ENCODE measurements around the gene GLOD4.

DNA sequence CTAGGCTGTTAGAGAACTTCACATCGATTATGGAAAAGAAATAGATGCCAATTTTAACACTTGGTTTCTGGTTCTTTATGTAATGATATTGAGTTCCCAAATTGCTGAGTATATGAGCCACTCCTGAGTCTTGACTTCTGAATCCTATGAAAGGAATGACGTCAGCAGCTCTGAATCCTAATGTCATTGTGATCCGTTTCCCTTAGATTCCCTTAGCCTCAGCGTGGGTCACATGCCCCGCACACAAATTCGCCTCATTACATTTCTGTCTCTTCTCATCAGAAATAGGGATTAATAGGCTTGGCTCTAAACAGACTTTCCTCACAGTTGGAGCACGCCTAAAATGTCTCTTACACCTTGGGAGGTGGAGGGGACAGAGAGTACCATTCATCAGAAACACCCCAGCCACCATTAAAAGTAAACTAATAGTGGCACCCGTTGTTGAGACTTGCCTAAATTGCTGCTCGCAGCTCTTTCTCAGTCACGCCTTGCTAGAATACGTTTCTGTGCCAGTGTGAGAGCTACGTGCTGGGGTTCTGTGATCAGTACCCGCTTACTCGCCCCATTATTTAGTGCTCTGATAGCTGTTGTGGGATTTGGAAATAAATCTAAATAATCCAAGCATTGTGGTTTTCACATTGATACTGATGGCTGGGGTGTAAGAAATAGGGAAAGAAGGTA is 7.2 kb upstream of the GLOD4 start:
- TF ChIP-seq POLR2A (IDR thresholded peaks at IDR 0.05) = no peak
- TF ChIP-seq, protein P1, sequence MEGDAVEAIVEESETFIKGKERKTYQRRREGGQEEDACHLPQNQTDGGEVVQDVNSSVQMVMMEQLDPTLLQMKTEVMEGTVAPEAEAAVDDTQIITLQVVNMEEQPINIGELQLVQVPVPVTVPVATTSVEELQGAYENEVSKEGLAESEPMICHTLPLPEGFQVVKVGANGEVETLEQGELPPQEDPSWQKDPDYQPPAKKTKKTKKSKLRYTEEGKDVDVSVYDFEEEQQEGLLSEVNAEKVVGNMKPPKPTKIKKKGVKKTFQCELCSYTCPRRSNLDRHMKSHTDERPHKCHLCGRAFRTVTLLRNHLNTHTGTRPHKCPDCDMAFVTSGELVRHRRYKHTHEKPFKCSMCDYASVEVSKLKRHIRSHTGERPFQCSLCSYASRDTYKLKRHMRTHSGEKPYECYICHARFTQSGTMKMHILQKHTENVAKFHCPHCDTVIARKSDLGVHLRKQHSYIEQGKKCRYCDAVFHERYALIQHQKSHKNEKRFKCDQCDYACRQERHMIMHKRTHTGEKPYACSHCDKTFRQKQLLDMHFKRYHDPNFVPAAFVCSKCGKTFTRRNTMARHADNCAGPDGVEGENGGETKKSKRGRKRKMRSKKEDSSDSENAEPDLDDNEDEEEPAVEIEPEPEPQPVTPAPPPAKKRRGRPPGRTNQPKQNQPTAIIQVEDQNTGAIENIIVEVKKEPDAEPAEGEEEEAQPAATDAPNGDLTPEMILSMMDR (IDR thresholded peaks at IDR 0.05) = no peak

Measured in tibial nerve (tissue), 3 donors.